Panc1 (cell line): ENCODE measurements around the gene XYLT1. TPM values are rescaled to one million over a fixed set of nuclear protein-coding genes. Genes with fewer than 3 reads are reported as not detected.

Experiments
- ATAC-seq: fragments of 200-7000 bp; cut with Tn5 transposase; 2 replicates; pipeline ENCODE4 v1.9.1; 2020; ENCODE audit warnings: mild to moderate bottlenecking, moderate library complexity
- BruUV-seq: library from RNA; stranded (reverse); fragments of 400-500 nt; replicated peaks from 2 replicates; lab custom pipeline; 2021; lab: Mats Ljungman, UMichigan
- CTCF ChIA-PET: fragments of 300-600 bp; sonication (Branson Sonifier 250); formaldehyde crosslinking; loops from one replicate; lab custom pipeline; 2022; ENCODE audit warnings: antibody characterized with exemption; lab: Charles Lee
- POLR2A ChIA-PET: fragments of 300-600 bp; sonication (Branson Sonifier 250); formaldehyde crosslinking; loops from one replicate; lab custom pipeline; 2022; ENCODE audit warnings: antibody characterized with exemption; lab: Charles Lee
- DNase-seq: peaks from one replicate; pipeline ENCODE4 v3.0.0-alpha.2; 2010; ENCODE audit warnings: low read depth, low spot score
- H3K27ac ChIP-seq: 2 replicates; pipeline ENCODE4 v1.5.1; 2011; ENCODE audit warnings: mild to moderate bottlenecking, low read length, inconsistent platforms
- H3K27me3 ChIP-seq: fragments of 200-500 bp; sonication (Bioruptor generic); 2 replicates; pipeline ENCODE4 v1.6.0; 2014; ENCODE audit warnings: low read length, inconsistent platforms; ENCODE audit not compliant: control insufficient read depth, insufficient read depth
- H3K36me3 ChIP-seq: fragments of 200-500 bp; sonication (Bioruptor generic); 2 replicates; pipeline ENCODE4 v1.5.1; 2014; ENCODE audit warnings: inconsistent platforms, mild to moderate bottlenecking, low read length, moderate library complexity; ENCODE audit not compliant: control insufficient read depth, insufficient read depth
- H3K4me1 ChIP-seq: 2 replicates; pipeline ENCODE4 v1.5.1; 2011; ENCODE audit warnings: inconsistent platforms, mild to moderate bottlenecking, low read length, moderate library complexity; ENCODE audit not compliant: control insufficient read depth, insufficient read depth
- H3K4me3 ChIP-seq, 2 experiments: 2 replicates each; pipeline ENCODE4 v1.5.1; 2011 to 2012; ENCODE audit warnings: low read depth in 2 of 2, low read length in 2 of 2, mild to moderate bottlenecking in 2 of 2, inconsistent platforms in 1 of 2, moderate library complexity in 1 of 2
- H3K9me3 ChIP-seq: fragments of 200-500 bp; sonication (Bioruptor generic); 2 replicates; pipeline ENCODE4 v1.5.1; 2014; ENCODE audit warnings: low read depth, mild to moderate bottlenecking, inconsistent platforms, low read length, moderate library complexity; ENCODE audit not compliant: control insufficient read depth, insufficient read depth
- CTCF ChIP-seq: fragments of 450-650 bp; IDR thresholded peaks from 2 replicates; pipeline ENCODE4 v1.5.1; 2017; ENCODE audit warnings: mild to moderate bottlenecking
- POLR2AphosphoS5 ChIP-seq: IDR thresholded peaks from 2 replicates; pipeline ENCODE4 v1.6.1; 2012; ENCODE audit warnings: mild to moderate bottlenecking, low read depth, low read length, moderate library complexity
- REST ChIP-seq, 2 experiments: IDR thresholded peaks; 2 replicates each; pipeline ENCODE4 v1.6.1; 2011 to 2012; ENCODE audit warnings: low read depth in 2 of 2, control low read depth in 1 of 2, low read length in 1 of 2, mild to moderate bottlenecking in 1 of 2, moderate library complexity in 1 of 2; ENCODE audit not compliant: insufficient read depth in 1 of 2
- SIN3A ChIP-seq: IDR thresholded peaks from 2 replicates; pipeline ENCODE4 v1.6.1; 2012; ENCODE audit warnings: low read depth, mild to moderate bottlenecking, low read length, moderate library complexity, borderline replicate concordance; ENCODE audit not compliant: insufficient read depth
- TCF7L2 ChIP-seq: IDR thresholded peaks from 2 replicates; pipeline ENCODE4 v1.6.1; 2011; ENCODE audit warnings: mild to moderate bottlenecking, low read depth, low read length, inconsistent platforms
- in situ Hi-C: cut with HindIII; loops from 2 replicates; pipeline ENCODE4 v1.10.0; 2016; ENCODE audit warnings: low sequenced_read_pairs, low pct_unique_long_range_greater_than_20kb
- intact Hi-C: fragments of 100-400 bp; cut with micrococcal nuclease; formaldehyde crosslinking; loops from one replicate; pipeline ENCODE4 v1.10.0; 2022; ENCODE audit not compliant: unreplicated experiment
- total RNA-seq: library from RNA; stranded (reverse); gene quantifications from one replicate; pipeline ENCODE4 v1.2.1, GENCODE V29; 2021; ENCODE audit not compliant: unreplicated experiment

XYLT1 gene
- total RNA-seq, 1 experiment from 2014 or later = 0.62 TPM

- intact Hi-C loops (no loop called here), in situ Hi-C loops (no loop called here)
- H3K27ac ChIP-seq = no peak overlapping the region
- DNase-seq (no peak), ATAC-seq (no peak)
- TF ChIP-seq SIN3A (no peak), REST (IDR thresholded peaks at IDR 0.05; ENCODE audit: insufficient read depth in 1 of 2, low read depth in 2 of 2, low read length in 1 of 2) (no peak), POLR2AphosphoS5 (no peak), CTCF (no peak), TCF7L2 (no peak)
- H3K4me1 ChIP-seq = no peaks in the 10 kb centered on the region
- H3K36me3 ChIP-seq = no peaks in the 10 kb centered on the region
- POLR2A ChIA-PET = no interaction called here
- no TSS peak for BruUV-seq
- peaks cover 9% of the 10 kb centered on the region; the same call in 1 of the 2 replicates for H3K27me3 ChIP-seq
- no peak overlapping the region for H3K4me3 ChIP-seq
- no peaks in the 10 kb centered on the region for H3K9me3 ChIP-seq
- CTCF ChIA-PET = no interaction called here
Measured at GRCh38 chr16:17392857-17393692, 77.7 kb downstream of the XYLT1 start.

- intact Hi-C loops = no loop called here
- no peak overlapping the region for H3K4me3 ChIP-seq
- no TSS peak for BruUV-seq
- no peaks in the 10 kb centered on the region for H3K9me3 ChIP-seq
- H3K27ac ChIP-seq = no peak overlapping the region
- CTCF ChIA-PET = no interaction called here
- POLR2A ChIA-PET = no interaction called here
- in situ Hi-C loops = no loop called here
- DNase-seq = no peak
- no peaks in the 10 kb centered on the region for H3K36me3 ChIP-seq
- H3K27me3 ChIP-seq = peaks cover 9% of the 10 kb centered on the region; the same call in 1 of the 2 replicates
- TF ChIP-seq CTCF (no peak), TCF7L2 (no peak), REST (IDR thresholded peaks at IDR 0.05; ENCODE audit: insufficient read depth in 1 of 2, low read depth in 2 of 2, low read length in 1 of 2) (no peak), POLR2AphosphoS5 (no peak), SIN3A (no peak)
- H3K4me1 ChIP-seq = no peaks in the 10 kb centered on the region
- no peak for ATAC-seq
Measured at GRCh38 chr16:17392127-17392856, 78.5 kb downstream of the XYLT1 start.
